Measurements from ENCODE around the gene SIAH1.
"Not testable (repeated sequence)": the region's sequence is repeated elsewhere in the genome, so short reads cannot be mapped to it uniquely, and the experiment has no call there.

The SIAH1 gene

GRCh38 chr16:48385253-48386150, at the start of gene SIAH1:
Gene SIAH1 (minus strand): TSS chr16:48385413. CDS start chr16:48362428, 22,985 bp downstream.
- DNase-seq, result peak; percentile 93

GRCh38 chr16:48434653-48435317, 49.6 kb upstream of the SIAH1 start:
- peak; percentile 79 for DNase-seq

- DNase-seq, result peak; percentile 37
Observed at GRCh38 chr16:48433850-48434530, 48.8 kb upstream of the SIAH1 start.

GRCh38 chr16:48433116-48433849, 48.1 kb upstream of the SIAH1 start:
- no peak for DNase-seq

- DNase-seq, result peak; percentile 82
Observed at GRCh38 chr16:48432136-48432535, 46.9 kb upstream of the SIAH1 start.

- DNase-seq, result no peak
Observed at GRCh38 chr16:48430890-48431289, 45.7 kb upstream of the SIAH1 start.

GRCh38 chr16:48426244-48427141, 41.3 kb upstream of the SIAH1 start:
- no peak for DNase-seq

GRCh38 chr16:48422537-48422936, 37.3 kb upstream of the SIAH1 start:
- DNase-seq, result no peak

GRCh38 chr16:48421741-48422140, 36.5 kb upstream of the SIAH1 start:
- no peak for DNase-seq

- DNase-seq, result peak; percentile 34
Observed at GRCh38 chr16:48420437-48420836, 35.2 kb upstream of the SIAH1 start.

- not testable (repeated sequence) for DNase-seq
Observed at GRCh38 chr16:48416617-48417016, 31.4 kb upstream of the SIAH1 start.

- DNase-seq, result no peak
Observed at GRCh38 chr16:48413272-48413671, 28.1 kb upstream of the SIAH1 start.

- DNase-seq, result peak; percentile 79
Observed at GRCh38 chr16:48409839-48410632, 24.8 kb upstream of the SIAH1 start.

- DNase-seq, result peak; percentile 54
Observed at GRCh38 chr16:48408688-48409087, 23.5 kb upstream of the SIAH1 start.

GRCh38 chr16:48405907-48406306, 20.7 kb upstream of the SIAH1 start:
- no peak for DNase-seq

- no peak for DNase-seq
Observed at GRCh38 chr16:48405153-48405552, 19.9 kb upstream of the SIAH1 start.

- DNase-seq, result not testable (repeated sequence)
Observed at GRCh38 chr16:48402547-48402946, 17.3 kb upstream of the SIAH1 start.

GRCh38 chr16:48395375-48395774, 10.2 kb upstream of the SIAH1 start:
- DNase-seq, result peak; percentile 49

GRCh38 chr16:48394355-48394703, 9.1 kb upstream of the SIAH1 start:
- no peak for DNase-seq

GRCh38 chr16:48393485-48394354, 8.5 kb upstream of the SIAH1 start:
- peak; percentile 44 for DNase-seq
